ENCODE measurements around the gene CNOT1.

Gene CNOT1

DNA sequence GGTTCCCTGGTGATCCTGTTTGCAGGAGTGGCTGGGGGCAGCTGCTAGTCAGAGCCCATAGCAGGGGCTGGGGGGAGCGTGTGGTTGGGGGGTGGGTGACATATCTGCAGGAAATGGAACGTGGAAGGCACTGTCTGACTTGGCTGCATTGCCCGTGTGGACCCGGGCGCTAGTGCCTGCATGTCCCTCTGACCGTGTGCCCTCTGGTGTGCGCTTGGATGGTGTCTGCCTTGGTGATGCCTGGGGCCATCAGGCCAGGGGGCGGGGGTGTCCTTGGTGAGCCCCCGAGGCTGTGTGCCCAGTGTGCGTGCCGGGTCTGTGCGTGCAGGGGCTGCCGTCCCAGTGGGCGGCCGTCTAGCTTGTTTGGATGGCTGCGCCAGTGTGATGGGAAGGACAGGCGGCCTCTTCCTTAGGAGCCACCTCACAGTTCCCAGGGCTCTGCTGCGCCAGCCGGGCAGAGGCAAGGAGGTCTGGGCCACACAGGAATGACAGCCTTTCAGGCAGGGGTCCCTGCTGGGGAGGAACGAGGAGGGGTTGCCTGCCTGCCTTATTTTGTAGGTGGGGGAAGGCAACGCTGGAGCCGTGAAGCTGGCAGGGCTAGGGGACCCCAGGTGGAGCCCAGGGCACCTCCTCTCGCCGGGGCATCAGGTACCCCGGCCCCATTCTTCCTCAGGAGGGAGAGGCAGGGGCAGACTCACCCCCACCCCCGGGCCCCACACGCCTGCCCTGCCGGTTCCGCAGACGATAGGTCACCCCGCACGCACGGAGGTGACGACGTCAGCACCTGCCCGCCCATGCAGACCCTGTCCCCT is 129.0 kb downstream of the CNOT1 start:
- Histone ChIP-seq H3K9me3 (ENCODE audit: low read length) (no peaks in the 10 kb centered on the region), H3F3A (ENCODE audit: insufficient read depth, low read length) (no peaks in the 10 kb centered on the region), H3K27me3 (ENCODE audit: insufficient read depth, low read length) (0 out of 2 replicates have a peak, but pooled peaks cover 5% of the 10 kb centered on the region), H3K9me2 (ENCODE audit: low read depth, low read length) (no peaks in the 10 kb centered on the region), H2AFZ (ENCODE audit: low read length) (no peak overlapping the region), H4K20me1 (ENCODE audit: insufficient read depth, low read length) (no peaks in the 10 kb centered on the region), H3K4me1 (ENCODE audit: insufficient read depth, low read length, severe bottlenecking) (peaks cover 23% of the 10 kb centered on the region), H3K79me2 (ENCODE audit: insufficient read depth, low read length) (no peaks in the 10 kb centered on the region), H3K36me3 (ENCODE audit: insufficient read depth, low read length) (no peaks in the 10 kb centered on the region), H3K27ac (ENCODE audit: low read depth, low read length, poor library complexity, severe bottlenecking) (no peak overlapping the region), H3K9ac (ENCODE audit: low read length) (peak overlapping the region; percentile 19; the same call in 1 of the 2 replicates), H3K4me2 (ENCODE audit: low read length) (peak overlapping the region; percentile 71), H3K4me3 (ENCODE audit: low read depth, low read length, poor library complexity, severe bottlenecking) (peak overlapping the region; percentile 59)
- TF ChIP-seq EZH2 (IDR thresholded peaks at IDR 0.05; ENCODE audit: borderline replicate concordance, low read length) (no peak), CTCF (IDR thresholded peaks at IDR 0.05; ENCODE audit: low read length) (no peak)

GRCh38 chr16:58499615-58500351 is 129.8 kb downstream of the CNOT1 start, which contains the start of gene NDRG4:
Gene NDRG4 (plus strand): TSS chr16:58500143. CDS start chr16:58500249, 106 bp downstream.
- H3K4me2 ChIP-seq (ENCODE audit: low read length) = peak within 1 kb of the TSS; percentile 71
- H3K4me1 ChIP-seq (ENCODE audit: insufficient read depth, low read length, severe bottlenecking) = peaks cover 23% of the 10 kb centered on the region
- no peak within 1 kb of the TSS for H3K27ac ChIP-seq (ENCODE audit: low read depth, low read length, poor library complexity, severe bottlenecking)
- TF ChIP-seq EZH2 (IDR thresholded peaks at IDR 0.05; ENCODE audit: borderline replicate concordance, low read length) (no peak), CTCF (IDR thresholded peaks at IDR 0.05; ENCODE audit: low read length) (no peak)
- no peaks in the 10 kb centered on the region for H3K79me2 ChIP-seq (ENCODE audit: insufficient read depth, low read length)
- H3F3A ChIP-seq (ENCODE audit: insufficient read depth, low read length) = no peaks in the 10 kb centered on the region
- H3K9me2 ChIP-seq (ENCODE audit: low read depth, low read length) = no peaks in the 10 kb centered on the region
- no peaks in the 10 kb centered on the region for H4K20me1 ChIP-seq (ENCODE audit: insufficient read depth, low read length)
- no peak within 1 kb of the TSS for H2AFZ ChIP-seq (ENCODE audit: low read length)
- H3K9me3 ChIP-seq (ENCODE audit: low read length) = no peaks in the 10 kb centered on the region
- 0 out of 2 replicates have a peak, but pooled peaks cover 5% of the 10 kb centered on the region for H3K27me3 ChIP-seq (ENCODE audit: insufficient read depth, low read length)
- peak within 1 kb of the TSS; percentile 59 for H3K4me3 ChIP-seq (ENCODE audit: low read depth, low read length, poor library complexity, severe bottlenecking)
- peak within 1 kb of the TSS; percentile 19; the same call in 1 of the 2 replicates for H3K9ac ChIP-seq (ENCODE audit: low read length)
- no peaks in the 10 kb centered on the region for H3K36me3 ChIP-seq (ENCODE audit: insufficient read depth, low read length)

DNA sequence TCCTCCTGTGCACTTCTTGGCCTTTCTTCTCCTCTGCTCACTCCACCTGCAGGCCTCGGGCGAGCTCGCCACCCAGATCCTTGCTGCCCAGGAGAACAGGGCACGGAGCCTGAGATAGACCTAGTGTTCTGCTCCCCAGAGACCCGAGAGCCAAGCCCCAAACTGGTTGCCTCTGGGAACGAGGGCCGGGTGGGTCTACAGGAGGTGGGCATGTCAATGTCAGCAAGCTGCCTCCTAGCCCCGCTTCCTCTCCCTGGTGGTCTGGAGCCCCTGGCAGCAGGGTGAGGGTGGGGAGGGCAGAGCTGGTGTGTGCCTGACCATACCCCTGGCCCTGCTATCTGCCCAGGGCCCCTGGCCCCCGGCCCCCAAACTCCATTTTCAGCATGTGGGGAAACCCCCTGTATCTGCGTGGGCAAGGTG is 130.5 kb downstream of the CNOT1 start:
- Histone ChIP-seq H3K27ac (ENCODE audit: low read depth, low read length, poor library complexity, severe bottlenecking) (no peak overlapping the region), H3K4me1 (ENCODE audit: insufficient read depth, low read length, severe bottlenecking) (peaks cover 23% of the 10 kb centered on the region), H2AFZ (ENCODE audit: low read length) (no peak overlapping the region), H3K4me2 (ENCODE audit: low read length) (no peak overlapping the region), H3K9ac (ENCODE audit: low read length) (no peak overlapping the region), H3K9me3 (ENCODE audit: low read length) (no peaks in the 10 kb centered on the region), H4K20me1 (ENCODE audit: insufficient read depth, low read length) (no peaks in the 10 kb centered on the region), H3F3A (ENCODE audit: insufficient read depth, low read length) (no peaks in the 10 kb centered on the region), H3K79me2 (ENCODE audit: insufficient read depth, low read length) (no peaks in the 10 kb centered on the region), H3K27me3 (ENCODE audit: insufficient read depth, low read length) (0 out of 2 replicates have a peak, but pooled peaks cover 5% of the 10 kb centered on the region), H3K9me2 (ENCODE audit: low read depth, low read length) (no peaks in the 10 kb centered on the region), H3K4me3 (ENCODE audit: low read depth, low read length, poor library complexity, severe bottlenecking) (no peak overlapping the region), H3K36me3 (ENCODE audit: insufficient read depth, low read length) (no peaks in the 10 kb centered on the region)
- TF ChIP-seq EZH2 (IDR thresholded peaks at IDR 0.05; ENCODE audit: borderline replicate concordance, low read length) (no peak), CTCF (IDR thresholded peaks at IDR 0.05; ENCODE audit: low read length) (no peak)

All from OCI-LY1 (cell line).